DMS153 treated with DMSO at 0.1 percent for 48 hours (cell line): Measurements from ENCODE around the gene DCC.
A peak's percentile ranks its signal among the peaks of the same experiment; 100 is the strongest.

Source experiments
- DNase-seq: peaks from one replicate; lab custom pipeline; 2025; ENCODE audit not compliant: unreplicated experiment; lab: John Stamatoyannopoulos, UW

DCC gene

GRCh38 chr18:52588931-52589330 lies 248.9 kb downstream of the DCC start:
- DNase-seq, result no peak

- peak; percentile 91 for DNase-seq
Observed at GRCh38 chr18:52596748-52597435, 256.9 kb downstream of the DCC start.

GRCh38 chr18:52598921-52599320 lies 258.9 kb downstream of the DCC start:
- DNase-seq, result no peak

- DNase-seq, result no peak
Observed at GRCh38 chr18:52602820-52603219, 262.8 kb downstream of the DCC start.

GRCh38 chr18:52605345-52605744 lies 265.3 kb downstream of the DCC start:
- DNase-seq, result no peak

GRCh38 chr18:52607985-52608384 lies 268.0 kb downstream of the DCC start:
- no peak for DNase-seq

- DNase-seq, result no peak
Observed at GRCh38 chr18:52610451-52611115, 270.6 kb downstream of the DCC start.

GRCh38 chr18:52612406-52612805 lies 272.4 kb downstream of the DCC start:
- no peak for DNase-seq

- no peak for DNase-seq
Observed at GRCh38 chr18:52615321-52615720, 275.3 kb downstream of the DCC start.

GRCh38 chr18:52615943-52616342 lies 275.9 kb downstream of the DCC start:
- DNase-seq, result no peak

- no peak for DNase-seq
Observed at GRCh38 chr18:52617931-52618330, 277.9 kb downstream of the DCC start.

- DNase-seq, result no peak
Observed at GRCh38 chr18:52620926-52621439, 281.0 kb downstream of the DCC start.

GRCh38 chr18:52624702-52625101 lies 284.7 kb downstream of the DCC start:
- DNase-seq, result peak; percentile 17

GRCh38 chr18:52636536-52636935 lies 296.5 kb downstream of the DCC start:
- no peak for DNase-seq

GRCh38 chr18:52648201-52648600 lies 308.2 kb downstream of the DCC start:
- no peak for DNase-seq

GRCh38 chr18:52652391-52652790 lies 312.4 kb downstream of the DCC start:
- DNase-seq, result no peak

GRCh38 chr18:52657043-52657805 lies 317.2 kb downstream of the DCC start:
- DNase-seq, result no peak

GRCh38 chr18:52667463-52668065 lies 327.6 kb downstream of the DCC start:
- DNase-seq, result no peak

GRCh38 chr18:52670896-52671295 lies 330.9 kb downstream of the DCC start:
- DNase-seq, result peak; percentile 33

- DNase-seq, result peak; percentile 51
Observed at GRCh38 chr18:52678034-52678433, 338.0 kb downstream of the DCC start.

GRCh38 chr18:52678551-52678950 lies 338.6 kb downstream of the DCC start:
- no peak for DNase-seq
